BJ (cell line): Measurements from ENCODE around the gene HRH4. TPM values are rescaled to one million over a fixed set of nuclear protein-coding genes. Genes with fewer than 3 reads are reported as not detected.
A peak's percentile ranks its signal among the peaks of the same experiment; 100 is the strongest.

ENCODE experiments used
- CTCF ChIA-PET: fragments of 350-600 bp; formaldehyde crosslinking; extraction: SDS; loops from one replicate; lab custom pipeline; 2021; ENCODE audit warnings: antibody characterized with exemption, inconsistent platforms; lab: Yijun Ruan, JAX
- POLR2A ChIA-PET: fragments of 300-600 bp; sonication (Branson Sonifier 250); formaldehyde crosslinking; extraction: SDS; loops from one replicate; lab custom pipeline; 2021; ENCODE audit warnings: antibody characterized with exemption; lab: Charles Lee
- DNase-seq: peaks from one replicate; pipeline ENCODE4 v3.0.0-alpha.2; 2011; ENCODE audit warnings: low read depth
- H3K27me3 ChIP-seq: 2 replicates; pipeline ENCODE4 v1.6.0; 2011; ENCODE audit warnings: low read length; ENCODE audit not compliant: control insufficient read depth, insufficient read depth
- H3K36me3 ChIP-seq: 2 replicates; pipeline ENCODE4 v1.5.1; 2011; ENCODE audit warnings: low read length; ENCODE audit not compliant: control insufficient read depth, insufficient read depth
- H3K4me3 ChIP-seq: 2 replicates; pipeline ENCODE4 v1.5.1; 2011; ENCODE audit warnings: low read depth, mild to moderate bottlenecking, control low read depth, low read length
- CTCF ChIP-seq: IDR thresholded peaks from 2 replicates; pipeline ENCODE4 v1.5.1; 2011; ENCODE audit warnings: low read depth, mild to moderate bottlenecking, control low read depth, inconsistent platforms, low read length, moderate library complexity; ENCODE audit not compliant: insufficient read depth
- polyA plus RNA-seq: library from polyadenylated mRNA; depleted of rRNA; stranded (reverse); fragments of >200 nt; gene quantifications from 2 replicates; pipeline ENCODE4 v1.2.3, GENCODE V29; 2011

The HRH4 gene
- polyA plus RNA-seq, 1 experiment: not detected

DNA sequence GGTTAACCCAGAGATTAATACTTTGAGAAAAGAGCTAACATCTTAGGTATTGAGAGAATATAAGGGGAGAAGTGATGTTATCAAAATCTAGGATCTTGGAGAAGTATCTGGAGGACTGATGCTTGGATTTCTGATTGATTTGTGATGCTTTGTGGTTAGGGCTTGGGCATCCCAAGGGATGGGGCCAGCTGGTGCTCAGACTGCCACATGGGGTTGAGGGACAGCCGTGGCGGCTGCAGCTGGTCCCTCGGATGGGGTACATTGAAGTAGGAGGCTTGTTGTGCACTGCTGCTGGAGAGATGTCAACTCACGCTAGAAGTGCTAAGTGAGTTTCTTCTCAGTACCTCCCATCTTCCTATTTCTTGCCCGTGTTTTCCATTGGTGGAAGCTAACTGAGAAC, 22.4 kb downstream of the HRH4 start:
- ChIA-PET POLR2A (no interaction called here), CTCF (interaction anchor here (0.9 kb wide), 1 partner anchor 14 kb away, joined by 3 read pairs; no protein-coding TSS in a partner anchor)
- H3K36me3 ChIP-seq: no peaks in the 10 kb centered on the region
- no peak for TF ChIP-seq CTCF
- H3K27me3 ChIP-seq: peaks cover 4% of the 10 kb centered on the region; the same call in 1 of the 2 replicates
- H3K4me3 ChIP-seq: no peak overlapping the region
- no peak for DNase-seq

- peaks cover 4% of the 10 kb centered on the region; the same call in 1 of the 2 replicates for H3K27me3 ChIP-seq
- ChIA-PET CTCF (interaction anchor here (0.9 to 4.1 kb wide), 5 partner anchors 13 to 309 kb away, joined by 3 to 61 read pairs (median 4); no protein-coding TSS in a partner anchor), POLR2A (no interaction called here)
- no peaks in the 10 kb centered on the region for H3K36me3 ChIP-seq
- H3K4me3 ChIP-seq: no peak overlapping the region
- TF ChIP-seq CTCF: no peak
- DNase-seq: no peak
Observed at GRCh38 chr18:24485681-24486080, 25.2 kb downstream of the HRH4 start.

GRCh38 chr18:24486684-24487083, 26.2 kb downstream of the HRH4 start:
- Histone ChIP-seq H3K4me3 (no peak overlapping the region), H3K36me3 (no peaks in the 10 kb centered on the region), H3K27me3 (peaks cover 4% of the 10 kb centered on the region; the same call in 1 of the 2 replicates)
- no peak for DNase-seq
- no peak for TF ChIP-seq CTCF
- POLR2A ChIA-PET: no interaction called here
- CTCF ChIA-PET: interaction anchor here (0.6 to 5.1 kb wide), 13 partner anchors 9 to 240 kb away, joined by 3 to 89 read pairs (median 9); partner anchors contain the start of gene HRH4

- POLR2A ChIA-PET: interaction anchor here (0.6 to 0.7 kb wide), 2 partner anchors 53 to 263 kb away, joined by 3 read pairs; no protein-coding TSS in a partner anchor
- peak; percentile 70 for TF ChIP-seq CTCF
- no peaks in the 10 kb centered on the region for H3K36me3 ChIP-seq
- CTCF ChIA-PET: interaction anchor here (0.6 to 5.1 kb wide), 26 partner anchors 10 to 991 kb away, joined by 3 to 89 read pairs (median 4); partner anchors contain the start of gene HRH4
- no peaks in the 10 kb centered on the region for H3K27me3 ChIP-seq
- DNase-seq: no peak
- no peak overlapping the region for H3K4me3 ChIP-seq
Observed at GRCh38 chr18:24488824-24489493, 28.5 kb downstream of the HRH4 start.

DNA sequence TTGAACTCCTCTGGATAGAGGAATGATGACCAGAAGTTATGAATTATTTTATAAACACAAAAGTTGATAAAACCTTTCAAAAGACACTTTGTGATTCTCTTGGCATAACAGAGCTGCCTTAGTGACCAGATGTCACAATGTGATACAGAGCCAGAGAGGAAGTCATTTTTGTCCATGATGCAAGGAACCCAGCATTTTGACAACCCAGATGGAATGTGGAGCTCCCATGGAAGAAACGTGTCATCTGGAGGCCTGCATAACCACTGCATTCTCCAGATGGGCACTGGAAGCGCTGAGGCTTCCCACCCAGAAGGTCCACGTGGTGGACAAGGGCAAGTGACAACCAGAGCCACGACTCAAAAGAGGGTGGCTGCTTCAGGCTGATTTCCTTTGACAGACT, 30.1 kb downstream of the HRH4 start:
- Histone ChIP-seq H3K4me3 (no peak overlapping the region), H3K27me3 (no peaks in the 10 kb centered on the region), H3K36me3 (no peaks in the 10 kb centered on the region)
- no peak for DNase-seq
- ChIA-PET POLR2A (no interaction called here), CTCF (interaction anchor here (0.6 to 5.1 kb wide), 7 partner anchors 24 to 236 kb away, joined by 3 to 89 read pairs (median 4); partner anchors contain the start of gene HRH4)
- TF ChIP-seq CTCF: no peak
